Activated naive CD8-positive, alpha-beta T cell (primary cell): ENCODE measurements around the gene EGLN2.

ENCODE experiments used
- H3K27ac Mint-ChIP-seq: one replicate; pipeline ENCODE4 v1.8.0; 2021; ENCODE audit warnings: mixed read lengths
- H3K27me3 Mint-ChIP-seq: one replicate; pipeline ENCODE4 v1.8.0; 2021; ENCODE audit warnings: mixed read lengths
- H3K36me3 Mint-ChIP-seq: one replicate; pipeline ENCODE4 v1.8.0; 2021; ENCODE audit warnings: mixed read lengths
- H3K4me1 Mint-ChIP-seq: one replicate; pipeline ENCODE4 v1.8.0; 2021; ENCODE audit warnings: low read depth, mixed read lengths
- H3K4me3 Mint-ChIP-seq: one replicate; pipeline ENCODE4 v1.8.0; 2021; ENCODE audit warnings: mild to moderate bottlenecking, mixed read lengths
- H3K9me3 Mint-ChIP-seq: one replicate; pipeline ENCODE4 v1.8.0; 2021; ENCODE audit warnings: low read depth, mixed read lengths

EGLN2 gene

GRCh38 chr19:40785526-40785925 lies 13.5 kb upstream of the EGLN2 start:
- peak overlapping the region; percentile 66 for H3K27ac Mint-ChIP-seq
- no peaks in the 10 kb centered on the region for H3K27me3 Mint-ChIP-seq
- H3K9me3 Mint-ChIP-seq: no peaks in the 10 kb centered on the region
- peaks cover 10% of the 10 kb centered on the region for H3K36me3 Mint-ChIP-seq
- H3K4me1 Mint-ChIP-seq: peaks cover 17% of the 10 kb centered on the region
- no peak overlapping the region for H3K4me3 Mint-ChIP-seq

DNA sequence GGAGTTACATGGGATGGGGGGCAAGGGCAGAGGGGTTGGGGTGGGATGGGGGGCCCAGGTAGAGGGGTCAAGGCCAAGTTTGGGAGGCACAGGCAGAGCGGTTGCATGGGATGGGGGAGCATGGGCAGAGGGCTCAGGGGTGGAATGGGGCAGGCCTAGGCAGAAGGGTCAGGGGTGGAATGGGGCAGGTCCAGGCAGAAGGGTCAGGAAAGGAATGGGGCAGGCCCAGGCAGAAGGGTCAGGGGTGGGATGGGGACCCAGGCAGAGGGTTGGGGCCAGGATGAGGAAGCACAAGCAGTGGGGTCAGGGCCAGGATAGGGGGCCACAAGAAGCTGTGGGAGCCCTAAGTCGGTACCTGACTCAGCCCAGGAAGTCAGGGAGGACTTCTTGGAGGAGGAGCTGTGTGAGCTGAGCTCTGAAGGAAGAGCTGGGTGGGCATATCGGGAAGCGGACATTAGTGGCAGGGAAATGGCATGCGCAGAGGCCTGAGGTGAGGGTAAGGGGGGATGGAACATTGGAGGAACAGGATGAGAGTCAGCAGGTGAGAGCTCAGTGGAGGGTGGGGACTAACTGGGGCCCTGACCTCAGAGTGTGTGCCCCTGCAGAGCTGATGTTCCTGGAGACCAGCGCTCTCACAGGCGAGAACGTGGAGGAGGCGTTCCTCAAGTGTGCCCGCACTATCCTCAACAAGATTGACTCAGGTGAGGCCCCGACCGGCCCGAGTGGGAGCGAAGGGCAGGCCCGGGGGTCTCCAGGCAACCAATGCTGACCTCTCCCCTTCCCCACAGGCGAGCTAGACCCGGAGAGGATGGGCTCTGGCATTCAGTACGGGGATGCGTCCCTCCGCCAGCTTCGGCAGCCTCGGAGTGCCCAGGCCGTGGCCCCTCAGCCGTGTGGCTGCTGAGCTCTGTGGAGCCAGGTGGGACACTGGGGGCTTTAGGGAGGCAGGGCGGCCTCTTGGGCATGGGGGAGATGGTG lies 12.6 kb upstream of the EGLN2 start:
- peaks cover 8% of the 10 kb centered on the region for H3K36me3 Mint-ChIP-seq
- H3K4me3 Mint-ChIP-seq: no peak overlapping the region
- H3K27ac Mint-ChIP-seq: peak overlapping the region; percentile 54
- H3K4me1 Mint-ChIP-seq: peaks cover 14% of the 10 kb centered on the region
- no peaks in the 10 kb centered on the region for H3K9me3 Mint-ChIP-seq
- H3K27me3 Mint-ChIP-seq: no peaks in the 10 kb centered on the region

DNA sequence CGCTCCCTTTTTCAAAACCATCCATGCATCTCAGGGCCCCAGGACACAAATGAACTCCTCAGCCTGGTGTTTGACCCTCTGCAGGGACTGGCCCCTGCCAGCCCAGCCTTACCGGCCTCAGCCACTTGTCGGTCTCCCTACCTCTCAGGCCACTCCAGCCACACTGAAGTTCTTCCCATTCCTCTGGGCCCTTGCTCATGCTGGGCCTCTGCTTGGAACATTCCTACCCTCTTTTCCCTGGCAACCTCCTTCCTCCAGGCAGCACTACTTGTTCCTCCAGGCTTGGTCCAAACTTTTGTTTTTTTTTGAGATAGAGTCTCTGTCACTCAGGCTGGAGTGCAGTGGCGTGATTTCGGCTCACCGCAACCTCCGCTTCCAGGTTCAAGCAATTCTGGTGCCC lies 7.6 kb upstream of the EGLN2 start:
- Mint-ChIP-seq H3K9me3 (no peaks in the 10 kb centered on the region), H3K4me1 (peaks cover 22% of the 10 kb centered on the region), H3K27me3 (no peaks in the 10 kb centered on the region), H3K4me3 (no peak overlapping the region), H3K27ac (peak overlapping the region; percentile 64), H3K36me3 (peaks cover 5% of the 10 kb centered on the region)

DNA sequence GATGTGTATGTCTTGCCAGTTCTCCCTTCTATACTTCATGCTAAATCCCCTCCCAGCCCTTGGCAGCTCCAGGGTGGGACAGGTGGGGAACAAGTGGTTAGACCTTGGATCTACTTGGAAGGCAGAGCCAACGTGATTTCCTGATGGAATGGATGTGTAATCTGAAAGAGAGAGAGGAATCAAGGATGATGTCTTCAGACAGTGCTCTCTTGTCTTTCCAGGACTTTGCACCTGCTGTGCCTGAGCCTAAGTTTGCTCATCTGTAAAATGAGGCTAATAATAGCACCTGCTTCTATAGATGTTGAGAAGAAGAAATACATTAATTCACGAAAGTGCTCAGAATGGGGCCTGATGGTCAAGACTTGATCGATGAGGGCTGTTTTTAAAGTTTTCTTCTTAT lies 7.0 kb upstream of the EGLN2 start:
- Mint-ChIP-seq H3K4me3 (peak overlapping the region; percentile 33), H3K36me3 (peaks cover 5% of the 10 kb centered on the region), H3K9me3 (no peaks in the 10 kb centered on the region), H3K27ac (peak overlapping the region; percentile 86), H3K4me1 (peaks cover 23% of the 10 kb centered on the region), H3K27me3 (no peaks in the 10 kb centered on the region)

GRCh38 chr19:40797166-40797962 lies 1.6 kb upstream of the EGLN2 start:
- peak overlapping the region; percentile 89 for H3K4me3 Mint-ChIP-seq
- peak overlapping the region; percentile 94 for H3K27ac Mint-ChIP-seq
- H3K4me1 Mint-ChIP-seq: peaks cover 43% of the 10 kb centered on the region
- H3K27me3 Mint-ChIP-seq: no peaks in the 10 kb centered on the region
- peaks cover 2% of the 10 kb centered on the region for H3K36me3 Mint-ChIP-seq
- H3K9me3 Mint-ChIP-seq: no peaks in the 10 kb centered on the region

DNA sequence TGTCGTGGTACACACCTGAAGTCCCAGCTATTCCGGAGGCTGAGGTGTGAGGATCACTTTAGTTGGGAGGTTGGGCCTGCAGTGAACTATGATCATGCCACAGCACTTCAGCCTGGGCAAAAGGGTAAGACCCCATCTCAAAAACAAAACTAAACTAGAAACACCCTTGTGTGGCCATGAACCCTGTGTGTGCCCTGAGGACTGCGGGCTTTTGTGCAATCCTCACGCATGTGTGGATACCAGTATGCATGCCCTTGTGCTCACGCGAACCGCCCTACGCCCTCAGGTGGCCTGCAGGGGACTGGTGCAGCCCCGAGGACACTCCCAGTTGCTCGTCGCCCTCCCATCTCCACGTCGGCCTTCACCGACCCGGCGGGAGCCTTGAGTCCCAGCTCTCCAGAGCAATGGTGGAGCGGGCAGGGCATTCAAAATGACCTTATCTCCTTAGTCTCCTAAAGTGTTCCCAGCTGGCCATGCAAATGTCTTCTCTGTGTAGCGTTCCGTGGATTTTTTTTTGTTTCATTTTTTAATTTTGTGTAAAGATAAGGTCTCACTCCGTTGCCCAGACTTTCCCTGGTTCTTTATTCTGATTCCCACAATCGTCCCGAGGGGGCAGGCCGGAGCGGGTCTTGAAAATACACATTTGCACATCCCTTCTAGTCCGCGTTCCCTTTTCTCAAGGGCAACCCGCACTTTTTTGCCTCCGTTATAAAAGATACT lies 868 bp upstream of the EGLN2 start:
- Mint-ChIP-seq H3K9me3 (no peaks in the 10 kb centered on the region), H3K4me1 (peaks cover 44% of the 10 kb centered on the region), H3K36me3 (peaks cover 2% of the 10 kb centered on the region), H3K27me3 (no peaks in the 10 kb centered on the region), H3K27ac (peak overlapping the region; percentile 94), H3K4me3 (peak overlapping the region; percentile 89)

GRCh38 chr19:40799558-40800338 lies 757 bp downstream of the EGLN2 start:
- Mint-ChIP-seq H3K4me1 (peaks cover 60% of the 10 kb centered on the region), H3K27ac (peak overlapping the region; percentile 91), H3K9me3 (no peaks in the 10 kb centered on the region), H3K36me3 (peaks cover 5% of the 10 kb centered on the region), H3K4me3 (peak overlapping the region; percentile 94), H3K27me3 (no peaks in the 10 kb centered on the region)

GRCh38 chr19:40800339-40800996 lies 1.5 kb downstream of the EGLN2 start:
- Mint-ChIP-seq H3K27me3 (no peaks in the 10 kb centered on the region), H3K4me1 (peaks cover 67% of the 10 kb centered on the region), H3K27ac (peak overlapping the region; percentile 91), H3K4me3 (peak overlapping the region; percentile 94), H3K36me3 (peaks cover 7% of the 10 kb centered on the region), H3K9me3 (no peaks in the 10 kb centered on the region)

DNA sequence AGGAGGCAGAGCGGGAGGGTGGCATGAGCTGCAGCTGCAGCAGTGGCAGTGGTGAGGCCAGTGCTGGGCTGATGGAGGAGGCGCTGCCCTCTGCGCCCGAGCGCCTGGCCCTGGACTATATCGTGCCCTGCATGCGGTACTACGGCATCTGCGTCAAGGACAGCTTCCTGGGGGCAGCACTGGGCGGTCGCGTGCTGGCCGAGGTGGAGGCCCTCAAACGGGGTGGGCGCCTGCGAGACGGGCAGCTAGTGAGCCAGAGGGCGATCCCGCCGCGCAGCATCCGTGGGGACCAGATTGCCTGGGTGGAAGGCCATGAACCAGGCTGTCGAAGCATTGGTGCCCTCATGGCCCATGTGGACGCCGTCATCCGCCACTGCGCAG lies 2.0 kb downstream of the EGLN2 start:
- peak overlapping the region; percentile 58 for H3K27ac Mint-ChIP-seq
- H3K36me3 Mint-ChIP-seq: peaks cover 7% of the 10 kb centered on the region
- H3K9me3 Mint-ChIP-seq: no peaks in the 10 kb centered on the region
- no peaks in the 10 kb centered on the region for H3K27me3 Mint-ChIP-seq
- peak overlapping the region; percentile 94 for H3K4me3 Mint-ChIP-seq
- peaks cover 73% of the 10 kb centered on the region for H3K4me1 Mint-ChIP-seq

DNA sequence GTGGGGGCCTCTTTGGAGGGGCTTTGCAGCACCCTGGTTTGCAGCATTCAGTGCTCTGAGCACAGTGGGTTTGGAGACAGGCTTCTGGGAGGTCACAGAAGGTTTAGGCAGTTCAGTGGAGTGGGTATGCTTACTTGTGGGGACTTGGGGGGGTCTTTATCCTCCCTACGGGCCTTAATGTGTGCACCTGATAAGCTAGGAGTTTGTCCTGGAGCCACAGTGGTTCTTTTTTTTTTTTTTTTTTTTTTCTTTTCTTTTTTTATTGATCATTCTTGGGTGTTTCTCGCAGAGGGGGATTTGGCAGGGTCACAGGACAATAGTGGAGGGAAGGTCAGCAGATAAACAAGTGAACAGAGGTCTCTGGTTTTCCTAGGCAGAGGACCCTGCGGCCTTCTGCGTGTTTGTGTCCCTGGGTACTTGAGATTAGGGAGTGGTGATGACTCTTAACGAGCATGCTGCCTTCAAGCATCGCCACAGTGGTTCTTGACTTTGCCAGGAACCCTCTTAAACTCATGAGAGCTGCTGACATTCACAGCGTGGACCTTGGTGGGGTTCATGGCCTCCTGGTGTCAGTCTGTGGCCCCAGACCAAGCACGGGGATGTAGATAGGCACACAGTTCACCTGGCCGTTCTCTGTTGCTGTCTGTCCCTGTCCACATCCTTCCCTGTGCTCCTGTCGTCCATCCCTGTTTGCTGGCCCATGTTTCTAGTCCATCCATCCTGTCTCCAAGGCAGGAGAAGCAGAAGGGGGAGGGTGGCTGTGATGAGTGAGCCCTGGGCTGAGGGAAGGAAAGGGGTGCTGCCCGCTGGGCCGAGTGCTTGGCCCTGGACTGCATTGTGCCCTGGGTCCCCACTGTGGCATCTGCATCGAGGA lies 2.7 kb downstream of the EGLN2 start:
- peaks cover 79% of the 10 kb centered on the region for H3K4me1 Mint-ChIP-seq
- peak overlapping the region; percentile 94 for H3K4me3 Mint-ChIP-seq
- no peaks in the 10 kb centered on the region for H3K9me3 Mint-ChIP-seq
- H3K36me3 Mint-ChIP-seq: peaks cover 7% of the 10 kb centered on the region
- no peaks in the 10 kb centered on the region for H3K27me3 Mint-ChIP-seq
- H3K27ac Mint-ChIP-seq: peak overlapping the region; percentile 96

DNA sequence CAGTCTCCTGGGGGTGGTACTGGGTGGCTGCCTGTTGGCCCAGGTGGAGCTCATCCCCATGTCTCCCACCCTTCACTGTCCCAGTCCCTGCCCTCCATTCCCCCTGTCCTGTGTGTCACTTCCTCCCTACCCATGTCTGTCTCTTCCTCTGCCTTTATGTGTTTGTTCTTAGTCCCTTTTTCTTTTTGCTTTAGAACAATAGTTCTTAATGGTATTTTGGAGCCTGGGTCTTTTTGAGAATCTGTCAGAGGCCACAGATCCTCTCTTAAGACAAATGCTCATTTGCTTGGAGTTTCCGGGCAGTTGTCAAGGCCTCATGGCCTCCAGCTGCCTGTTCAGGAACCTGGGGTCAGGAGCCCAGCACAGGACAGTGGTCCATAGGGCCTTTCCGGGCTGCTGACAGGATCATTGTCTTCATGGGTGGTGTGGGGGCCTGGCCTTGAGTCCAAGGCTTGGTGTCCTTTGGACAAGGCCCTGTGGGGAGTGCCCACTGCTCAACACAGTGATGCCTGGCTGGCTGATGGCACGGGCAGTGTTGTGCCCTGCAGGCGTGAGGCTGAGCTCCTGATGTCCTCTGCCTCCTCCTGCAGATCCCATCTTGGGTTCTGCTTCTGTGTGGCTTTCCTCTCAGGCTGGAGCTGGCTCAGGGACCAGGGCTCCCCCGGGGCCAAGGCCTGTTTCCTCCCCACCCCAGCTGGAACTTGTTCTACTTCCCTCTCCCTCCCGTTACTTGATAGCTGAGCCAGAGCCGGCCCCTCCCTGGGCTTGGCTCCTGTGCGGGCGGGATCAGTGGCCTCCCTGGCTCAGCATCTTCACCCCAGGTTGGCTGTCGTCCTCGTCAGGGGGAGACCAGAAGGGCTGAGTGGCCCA lies 3.5 kb downstream of the EGLN2 start:
- Mint-ChIP-seq H3K9me3 (no peaks in the 10 kb centered on the region), H3K4me3 (peak overlapping the region; percentile 94), H3K27me3 (no peaks in the 10 kb centered on the region), H3K27ac (peak overlapping the region; percentile 96), H3K36me3 (peaks cover 7% of the 10 kb centered on the region), H3K4me1 (peaks cover 82% of the 10 kb centered on the region)

- peak overlapping the region; percentile 96 for H3K27ac Mint-ChIP-seq
- H3K36me3 Mint-ChIP-seq: peaks cover 7% of the 10 kb centered on the region
- no peaks in the 10 kb centered on the region for H3K27me3 Mint-ChIP-seq
- peak overlapping the region; percentile 94 for H3K4me3 Mint-ChIP-seq
- no peaks in the 10 kb centered on the region for H3K9me3 Mint-ChIP-seq
- peaks cover 83% of the 10 kb centered on the region for H3K4me1 Mint-ChIP-seq
Observed at GRCh38 chr19:40803170-40803856, 4.3 kb downstream of the EGLN2 start.
